ENCODE measurements around the gene ACTL7A. TPM values are rescaled to one million over a fixed set of nuclear protein-coding genes. Genes with fewer than 3 reads are reported as not detected.

ACTL7A gene
- total and polyA plus RNA-seq, 9 of the 15 experiments (the other 6 are each of a cell fraction or from before 2014, with no cell fraction given): not detected

DNA sequence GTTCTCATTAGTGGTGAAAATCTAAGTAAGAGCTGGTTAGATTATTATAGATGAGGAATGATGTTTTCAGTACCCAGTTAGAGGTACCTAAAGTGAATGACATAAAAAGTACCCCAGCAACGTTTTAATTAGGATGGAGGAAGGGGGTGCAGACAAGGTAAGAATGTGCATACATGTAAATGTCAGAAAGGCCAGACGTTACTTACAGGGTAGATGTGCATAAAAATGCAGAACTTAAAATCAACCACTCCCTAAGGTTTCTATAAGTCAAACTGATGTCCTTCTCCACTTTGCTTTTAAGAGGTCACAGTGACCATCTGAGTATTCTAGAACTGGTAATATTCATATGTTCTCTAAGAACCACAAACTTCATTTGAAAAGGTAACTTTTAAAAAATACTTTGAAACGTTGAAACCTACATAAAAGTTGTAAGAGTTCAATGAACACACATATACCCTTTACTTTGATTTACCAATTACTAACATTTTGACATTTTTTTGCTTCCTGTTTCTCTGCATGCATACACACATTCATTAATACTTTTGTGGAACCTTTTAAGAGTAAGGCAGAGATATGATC, 18.8 kb downstream of the ACTL7A start:
- Histone ChIP-seq H2AFZ (ENCODE audit: low read depth, low read length) (no peak overlapping the region), H3K4me1 (replicated peaks in 1 of 2; ENCODE audit: control insufficient read depth in 2 of 2, insufficient read depth in 2 of 2, low read length in 2 of 2) (peaks cover 0 to 3% of the 10 kb centered on the region in 2 experiments; a peak in 1 of 5 replicates), H4K20me1 (replicated peaks; ENCODE audit: control insufficient read depth, insufficient read depth, low read length) (no peaks in the 10 kb centered on the region), H3K79me2 (ENCODE audit: control insufficient read depth, insufficient read depth, low read length) (no peaks in the 10 kb centered on the region), H3K36me3 (ENCODE audit: control insufficient read depth, insufficient read depth, low read length) (peaks cover 77% of the 10 kb centered on the region), H3K9me3 (replicated peaks; ENCODE audit: control insufficient read depth, insufficient read depth, low read depth, low read length) (no peaks in the 10 kb centered on the region), H3K27me3 (ENCODE audit: control insufficient read depth in 2 of 2, insufficient read depth in 2 of 2, low read length in 2 of 2) (no peaks in the 10 kb centered on the region), H3K9me1 (ENCODE audit: control insufficient read depth, insufficient read depth, low read length) (no peaks in the 10 kb centered on the region), H3K4me2 (ENCODE audit: insufficient read depth, low read length) (no peak overlapping the region), H3K27ac (ENCODE audit: extremely low read depth, low read depth, low read length) (no peak overlapping the region), H3K4me3 (no peak overlapping the region), H3K9ac (ENCODE audit: insufficient read depth in 1 of 2, low read depth in 2 of 2, low read length in 2 of 2) (no peak overlapping the region)
- DNase-seq (ENCODE audit: extremely low read depth in 1 of 4, low spot score in 3 of 4) (no peak), ATAC-seq (no peak), FAIRE-seq (peak; percentile 32)
- intact Hi-C loops (cut with micrococcal nuclease) (loop anchor here (10.0 kb wide), 2 partner anchors 304 to 444 kb away; partner anchors contain the start of gene EPB41L4B), in situ Hi-C loops (cut with MboI) (no loop called here)
- ChIA-PET POLR2A (no interaction called here), CTCF (ENCODE audit: low intra/inter-chr PET ratio) (interaction anchor here (0.6 kb wide), 1 partner anchor 276 kb away, joined by 3 read pairs; no protein-coding TSS in a partner anchor)
- no TSS peak for BruUV-seq (replicated peaks)
- TF ChIP-seq FOS (IDR thresholded peaks at IDR 0.05; ENCODE audit: extremely low read depth, insufficient read length) (no peak), FOXP1 (CRISPR knock-in tag; IDR thresholded peaks at IDR 0.05) (no peak), ZNF324 (CRISPR knock-in tag; IDR thresholded peaks at IDR 0.05) (no peak), ZBTB17 (CRISPR knock-in tag; IDR thresholded peaks at IDR 0.05) (no peak), MBD2 (IDR thresholded peaks at IDR 0.05; ENCODE audit: borderline replicate concordance, low read depth) (no peak), HOXB6 (CRISPR knock-in tag; IDR thresholded peaks at IDR 0.05; ENCODE audit: borderline replicate concordance) (no peak), MAFG (tag; conservative IDR thresholded peaks at IDR 0.05) (no peak), RBM34 (IDR thresholded peaks at IDR 0.05; ENCODE audit: borderline replicate concordance, insufficient read depth, low read length) (no peak), TFAM (CRISPR knock-in tag; conservative IDR thresholded peaks at IDR 0.05) (no peak), NCOA2 (IDR thresholded peaks at IDR 0.05; ENCODE audit: partially characterized antibody in 2 of 2) (no peak), KDM1A (IDR thresholded peaks at IDR 0.05) (no peak), PYGO2 (tag; IDR thresholded peaks at IDR 0.05) (no peak), ZNF830 (CRISPR knock-in tag; IDR thresholded peaks at IDR 0.05) (no peak), SREBF2 (CRISPR knock-in tag; IDR thresholded peaks at IDR 0.05) (no peak), STAG1 (CRISPR knock-in tag; IDR thresholded peaks at IDR 0.05; ENCODE audit: borderline replicate concordance) (no peak)
- TF ChIP-seq, protein P1, sequence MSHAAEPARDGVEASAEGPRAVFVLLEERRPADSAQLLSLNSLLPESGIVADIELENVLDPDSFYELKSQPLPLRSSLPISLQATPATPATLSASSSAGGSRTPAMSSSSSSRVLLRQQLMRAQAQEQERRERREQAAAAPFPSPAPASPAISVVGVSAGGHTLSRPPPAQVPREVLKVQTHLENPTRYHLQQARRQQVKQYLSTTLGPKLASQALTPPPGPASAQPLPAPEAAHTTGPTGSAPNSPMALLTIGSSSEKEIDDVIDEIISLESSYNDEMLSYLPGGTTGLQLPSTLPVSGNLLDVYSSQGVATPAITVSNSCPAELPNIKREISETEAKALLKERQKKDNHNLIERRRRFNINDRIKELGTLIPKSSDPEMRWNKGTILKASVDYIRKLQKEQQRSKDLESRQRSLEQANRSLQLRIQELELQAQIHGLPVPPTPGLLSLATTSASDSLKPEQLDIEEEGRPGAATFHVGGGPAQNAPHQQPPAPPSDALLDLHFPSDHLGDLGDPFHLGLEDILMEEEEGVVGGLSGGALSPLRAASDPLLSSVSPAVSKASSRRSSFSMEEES (CRISPR knock-in tag; IDR thresholded peaks at IDR 0.05): no peak
- TF ChIP-seq, protein P2, sequence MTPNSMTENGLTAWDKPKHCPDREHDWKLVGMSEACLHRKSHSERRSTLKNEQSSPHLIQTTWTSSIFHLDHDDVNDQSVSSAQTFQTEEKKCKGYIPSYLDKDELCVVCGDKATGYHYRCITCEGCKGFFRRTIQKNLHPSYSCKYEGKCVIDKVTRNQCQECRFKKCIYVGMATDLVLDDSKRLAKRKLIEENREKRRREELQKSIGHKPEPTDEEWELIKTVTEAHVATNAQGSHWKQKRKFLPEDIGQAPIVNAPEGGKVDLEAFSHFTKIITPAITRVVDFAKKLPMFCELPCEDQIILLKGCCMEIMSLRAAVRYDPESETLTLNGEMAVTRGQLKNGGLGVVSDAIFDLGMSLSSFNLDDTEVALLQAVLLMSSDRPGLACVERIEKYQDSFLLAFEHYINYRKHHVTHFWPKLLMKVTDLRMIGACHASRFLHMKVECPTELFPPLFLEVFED (CRISPR knock-in tag; conservative IDR thresholded peaks at IDR 0.05): no peak
- TF ChIP-seq, protein P3, sequence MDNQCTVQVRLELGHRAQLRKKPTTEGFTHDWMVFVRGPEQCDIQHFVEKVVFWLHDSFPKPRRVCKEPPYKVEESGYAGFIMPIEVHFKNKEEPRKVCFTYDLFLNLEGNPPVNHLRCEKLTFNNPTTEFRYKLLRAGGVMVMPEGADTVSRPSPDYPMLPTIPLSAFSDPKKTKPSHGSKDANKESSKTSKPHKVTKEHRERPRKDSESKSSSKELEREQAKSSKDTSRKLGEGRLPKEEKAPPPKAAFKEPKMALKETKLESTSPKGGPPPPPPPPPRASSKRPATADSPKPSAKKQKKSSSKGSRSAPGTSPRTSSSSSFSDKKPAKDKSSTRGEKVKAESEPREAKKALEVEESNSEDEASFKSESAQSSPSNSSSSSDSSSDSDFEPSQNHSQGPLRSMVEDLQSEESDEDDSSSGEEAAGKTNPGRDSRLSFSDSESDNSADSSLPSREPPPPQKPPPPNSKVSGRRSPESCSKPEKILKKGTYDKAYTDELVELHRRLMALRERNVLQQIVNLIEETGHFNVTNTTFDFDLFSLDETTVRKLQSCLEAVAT (IDR thresholded peaks at IDR 0.05): no peak
- WGBS (ENCODE audit: insufficient coverage, low coverage, missing lambda C conversion rate): 42% methylated on average over 3 of the region's 3 CpGs

Measured in K562 (cell line).